Right renal cortex interstitium (tissue), 3 donors: ENCODE results near the gene SLC29A3. TPM values are rescaled to one million over a fixed set of nuclear protein-coding genes. Genes with fewer than 3 reads are reported as not detected.

Source experiments
- DNase-seq, 3 donors: peaks; one replicate each; pipeline ENCODE4 v3.0.0-alpha.2; 2013; ENCODE audit warnings: low read depth in 3 of 3, low spot score in 2 of 3
- polyA plus RNA-seq, 3 donors: library from polyadenylated mRNA; unstranded; fragments of 120-200 nt; gene quantifications; one replicate each; pipeline ENCODE4 v1.2.1, GENCODE V29; 2013; ENCODE audit not compliant: insufficient read length in 3 of 3

Gene SLC29A3
- polyA plus RNA-seq, 3 donors = 6.3 to 8.0 (median 7.3) TPM

GRCh38 chr10:71317739-71318138 is 1.3 kb upstream of the SLC29A3 start:
- no peak for DNase-seq

GRCh38 chr10:71319800-71320392 is 837 bp downstream of the SLC29A3 start:
- DNase-seq = no peak

- DNase-seq = no peak
Observed at GRCh38 chr10:71320592-71320991, 1.5 kb downstream of the SLC29A3 start.

- no peak for DNase-seq
Observed at GRCh38 chr10:71321386-71321785, 2.3 kb downstream of the SLC29A3 start.

- no peak for DNase-seq
Observed at GRCh38 chr10:71323407-71323806, 4.3 kb downstream of the SLC29A3 start.

GRCh38 chr10:71324743-71325142 is 5.7 kb downstream of the SLC29A3 start:
- no peak for DNase-seq

GRCh38 chr10:71325267-71325666 is 6.2 kb downstream of the SLC29A3 start:
- DNase-seq = no peak

GRCh38 chr10:71326464-71326881 is 7.4 kb downstream of the SLC29A3 start:
- no peak for DNase-seq

GRCh38 chr10:71330789-71331404 is 11.8 kb downstream of the SLC29A3 start:
- DNase-seq = no peak

GRCh38 chr10:71331736-71332135 is 12.7 kb downstream of the SLC29A3 start:
- no peak for DNase-seq

GRCh38 chr10:71332466-71332865 is 13.4 kb downstream of the SLC29A3 start:
- DNase-seq = no peak

- no peak for DNase-seq
Observed at GRCh38 chr10:71333129-71333887, 14.2 kb downstream of the SLC29A3 start.

GRCh38 chr10:71334221-71334791 is 15.2 kb downstream of the SLC29A3 start:
- DNase-seq = no peak

- no peak for DNase-seq
Observed at GRCh38 chr10:71335173-71335708, 16.2 kb downstream of the SLC29A3 start.

- no peak for DNase-seq
Observed at GRCh38 chr10:71336632-71337031, 17.6 kb downstream of the SLC29A3 start.

GRCh38 chr10:71337219-71337701 is 18.2 kb downstream of the SLC29A3 start:
- DNase-seq = no peak

GRCh38 chr10:71338728-71339495 is 19.9 kb downstream of the SLC29A3 start:
- DNase-seq = no peak

GRCh38 chr10:71339796-71340589 is 20.9 kb downstream of the SLC29A3 start:
- DNase-seq = no peak

- DNase-seq = no peak
Observed at GRCh38 chr10:71342573-71343391, 23.7 kb downstream of the SLC29A3 start.
